GM10248 (cell line): ENCODE data around the gene EMILIN2.

ENCODE experiments used
- CTCF ChIA-PET: fragments of 300-600 bp; sonication (Branson Sonifier 250); formaldehyde crosslinking; extraction: SDS; loops from one replicate; lab custom pipeline; 2021; ENCODE audit warnings: antibody characterized with exemption; lab: Yijun Ruan, JAX
- POLR2A ChIA-PET: fragments of 350-650 bp; sonication (Branson Sonifier 250); formaldehyde crosslinking; extraction: SDS; loops from one replicate; lab custom pipeline; 2020; ENCODE audit warnings: antibody characterized with exemption; lab: Yijun Ruan, JAX
- DNase-seq: peaks from one replicate; pipeline ENCODE4 v3.0.0; 2012; ENCODE audit errors: extremely low spot score
- TF ChIP-seq, protein P1 (sequence below): IDR thresholded peaks from 2 replicates; pipeline ENCODE4 v1.5.1; 2012; ENCODE audit warnings: mild to moderate bottlenecking, low read depth; ENCODE audit errors: extremely low read depth, missing control alignments, control extremely low read depth

The EMILIN2 gene

DNA sequence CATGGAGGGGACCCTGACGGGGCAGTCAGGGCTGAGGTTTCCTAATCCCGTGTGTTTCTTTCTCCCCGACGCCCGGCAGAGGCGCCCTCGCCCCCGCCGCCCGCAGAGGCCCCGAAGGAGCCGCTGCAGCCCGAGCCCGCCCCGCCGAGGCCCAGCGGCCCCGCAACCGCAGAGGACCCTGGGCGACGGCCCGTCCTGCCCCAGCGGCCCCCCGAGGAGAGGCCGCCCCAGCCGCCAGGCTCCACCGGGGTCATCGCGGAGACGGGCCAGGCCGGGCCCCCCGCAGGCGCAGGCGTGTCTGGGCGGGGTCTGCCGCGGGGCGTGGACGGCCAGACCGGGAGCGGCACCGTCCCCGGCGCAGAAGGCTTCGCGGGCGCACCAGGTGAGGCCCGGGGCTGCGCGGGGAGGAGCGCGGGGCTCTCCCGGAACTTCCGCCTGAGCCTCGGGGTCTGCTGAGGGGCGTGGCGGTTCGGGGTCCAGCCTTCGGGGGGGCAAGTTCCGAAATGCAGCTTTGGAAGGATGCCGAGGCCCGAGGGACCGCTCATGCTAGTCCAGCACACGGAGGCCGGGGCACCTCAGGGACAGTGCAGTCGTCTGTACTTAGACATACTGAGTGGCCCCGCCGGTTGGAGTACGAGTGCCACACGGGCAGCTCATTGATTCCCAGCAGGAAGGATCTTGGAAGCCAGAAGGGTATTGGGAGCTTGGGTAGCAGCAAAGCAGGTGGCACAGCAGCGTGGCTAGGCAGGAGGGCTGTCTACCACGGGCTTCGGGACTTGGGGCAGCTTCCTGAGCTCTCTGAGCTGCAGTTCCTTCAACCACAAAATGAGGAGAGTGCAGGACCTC, 60.1 kb downstream of the EMILIN2 start:
- POLR2A ChIA-PET = no interaction called here
- TF ChIP-seq, protein P1, sequence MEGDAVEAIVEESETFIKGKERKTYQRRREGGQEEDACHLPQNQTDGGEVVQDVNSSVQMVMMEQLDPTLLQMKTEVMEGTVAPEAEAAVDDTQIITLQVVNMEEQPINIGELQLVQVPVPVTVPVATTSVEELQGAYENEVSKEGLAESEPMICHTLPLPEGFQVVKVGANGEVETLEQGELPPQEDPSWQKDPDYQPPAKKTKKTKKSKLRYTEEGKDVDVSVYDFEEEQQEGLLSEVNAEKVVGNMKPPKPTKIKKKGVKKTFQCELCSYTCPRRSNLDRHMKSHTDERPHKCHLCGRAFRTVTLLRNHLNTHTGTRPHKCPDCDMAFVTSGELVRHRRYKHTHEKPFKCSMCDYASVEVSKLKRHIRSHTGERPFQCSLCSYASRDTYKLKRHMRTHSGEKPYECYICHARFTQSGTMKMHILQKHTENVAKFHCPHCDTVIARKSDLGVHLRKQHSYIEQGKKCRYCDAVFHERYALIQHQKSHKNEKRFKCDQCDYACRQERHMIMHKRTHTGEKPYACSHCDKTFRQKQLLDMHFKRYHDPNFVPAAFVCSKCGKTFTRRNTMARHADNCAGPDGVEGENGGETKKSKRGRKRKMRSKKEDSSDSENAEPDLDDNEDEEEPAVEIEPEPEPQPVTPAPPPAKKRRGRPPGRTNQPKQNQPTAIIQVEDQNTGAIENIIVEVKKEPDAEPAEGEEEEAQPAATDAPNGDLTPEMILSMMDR = peak; percentile 38
- CTCF ChIA-PET = no interaction called here
- peak; percentile 80 for DNase-seq

- TF ChIP-seq, protein P1 = no peak
- POLR2A ChIA-PET = no interaction called here
Observed at GRCh38 chr18:2907550-2908135, 60.8 kb downstream of the EMILIN2 start.

DNA sequence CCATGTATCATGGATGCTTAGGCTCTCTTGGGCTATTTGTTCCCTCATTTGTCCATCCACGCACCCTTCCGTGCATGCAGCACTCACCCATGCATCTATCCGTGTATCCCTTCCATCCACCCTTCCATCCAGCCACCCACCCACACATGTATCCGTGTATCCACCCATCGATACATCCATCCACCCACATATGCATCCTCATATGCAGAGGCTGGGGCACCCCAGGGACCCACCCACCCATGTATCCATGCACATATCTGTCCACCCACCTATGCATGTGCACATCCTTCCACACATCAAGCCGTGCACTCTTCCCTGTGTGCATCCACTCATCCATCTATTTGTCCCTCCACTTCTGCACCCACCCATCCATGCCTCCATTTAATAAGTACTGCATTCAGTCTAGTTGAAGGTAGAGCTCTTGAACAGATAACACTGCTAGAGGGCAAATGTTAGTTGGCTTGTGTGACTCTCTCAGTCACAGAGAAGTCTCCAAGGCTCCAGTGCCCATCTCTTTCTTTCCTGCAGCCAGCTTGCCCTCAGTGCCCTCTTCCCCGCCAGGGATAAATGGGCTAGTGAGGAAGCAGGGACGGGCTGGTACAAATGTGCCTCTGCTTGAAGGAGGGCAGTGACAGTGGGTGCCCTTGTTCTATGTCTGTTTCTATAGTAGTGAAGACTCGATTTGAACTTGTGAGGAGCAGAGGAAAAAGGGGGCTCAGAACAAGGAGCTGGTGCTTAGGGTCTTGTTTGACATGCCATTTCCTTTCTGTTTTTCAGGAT, 61.5 kb downstream of the EMILIN2 start:
- CTCF ChIA-PET = interaction anchor here (1.2 to 1.5 kb wide), 2 partner anchors 8 to 9 kb away, joined by 3 read pairs; no protein-coding TSS in a partner anchor
- no peak for DNase-seq
- TF ChIP-seq, protein P1 = no peak
- POLR2A ChIA-PET = no interaction called here

More at GRCh38 chr18:2907550-2908135, 60.8 kb downstream of the EMILIN2 start:
- DNase-seq = no peak
- CTCF ChIA-PET = no interaction called here

GRCh38 chr18:2908946-2909335, 62.1 kb downstream of the EMILIN2 start:
- CTCF ChIA-PET = interaction anchor here (1.2 to 1.5 kb wide), 2 partner anchors 8 to 9 kb away, joined by 3 read pairs; no protein-coding TSS in a partner anchor
- TF ChIP-seq, protein P1 = no peak
- POLR2A ChIA-PET = no interaction called here
- DNase-seq = no peak

- no peak for DNase-seq
- TF ChIP-seq, protein P1 = no peak
- POLR2A ChIA-PET = no interaction called here
- CTCF ChIA-PET = interaction anchor here (1.2 to 1.7 kb wide), 3 partner anchors 8 to 11 kb away, joined by 3 read pairs; no protein-coding TSS in a partner anchor
Observed at GRCh38 chr18:2909431-2910140, 62.8 kb downstream of the EMILIN2 start.

- POLR2A ChIA-PET = no interaction called here
- no peak for DNase-seq
- TF ChIP-seq, protein P1 = no peak
- CTCF ChIA-PET = interaction anchor here (1.7 kb wide), 1 partner anchor 10 kb away, joined by 3 read pairs; no protein-coding TSS in a partner anchor
Observed at GRCh38 chr18:2910261-2910660, 63.5 kb downstream of the EMILIN2 start.
